Measurements from ENCODE around the gene PKP3. TPM values are rescaled to one million over a fixed set of nuclear protein-coding genes. Genes with fewer than 3 reads are reported as not detected.
"Not testable (repeated sequence)": the region's sequence is repeated elsewhere in the genome, so short reads cannot be mapped to it uniquely, and the experiment has no call there.

Gene PKP3
- total RNA-seq, 1 donor from 2014 or later: 65.7 TPM

DNA sequence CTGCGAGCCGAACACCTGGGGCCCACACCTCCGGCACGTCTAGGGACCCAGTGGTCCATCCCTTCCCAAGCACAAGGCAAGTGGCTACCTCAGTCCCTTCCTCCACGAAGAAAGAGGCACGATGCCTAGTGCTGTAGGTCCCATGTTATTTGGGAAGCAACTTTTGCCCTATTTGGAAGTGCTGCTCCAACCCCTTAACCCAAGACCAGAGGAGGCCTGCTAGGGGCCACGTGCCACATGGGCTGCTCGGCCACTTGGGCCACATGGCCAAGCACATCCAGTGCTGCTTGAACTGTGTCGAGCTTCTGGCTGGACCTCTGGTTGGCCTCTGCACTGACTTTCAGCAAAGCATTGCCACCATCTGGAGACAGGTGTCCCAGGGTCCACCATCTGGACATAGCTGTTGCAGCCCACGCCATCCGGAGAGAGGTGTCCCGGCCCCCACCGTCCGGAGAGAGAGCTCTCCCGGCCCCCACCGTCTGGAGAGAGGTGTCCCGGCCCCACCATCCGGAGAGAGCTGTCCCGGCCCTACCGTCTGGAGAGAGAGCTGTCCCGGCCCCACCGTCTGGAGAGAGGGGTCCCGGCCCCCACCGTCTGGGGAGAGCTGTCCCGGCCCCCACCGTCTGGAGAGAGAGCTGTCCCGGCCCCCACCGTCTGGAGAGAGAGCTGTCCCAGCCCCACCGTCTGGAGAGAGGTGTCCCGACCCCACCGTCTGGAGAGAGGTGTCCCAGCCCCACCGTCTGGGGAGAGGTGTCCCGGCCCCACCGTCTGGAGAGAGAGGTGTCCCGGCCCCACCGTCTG lies 31.2 kb upstream of the PKP3 start:
- Mint-ChIP-seq H3K4me1 (peaks cover under 1% of the 10 kb centered on the region), H3K9me3 (peaks cover 6% of the 10 kb centered on the region), H3K27me3 (ENCODE audit: low read depth) (peaks cover 10% of the 10 kb centered on the region), H3K4me3 (no peak overlapping the region), H3K36me3 (no peaks in the 10 kb centered on the region), H3K27ac (no peak overlapping the region)
- TF ChIP-seq, protein P1, sequence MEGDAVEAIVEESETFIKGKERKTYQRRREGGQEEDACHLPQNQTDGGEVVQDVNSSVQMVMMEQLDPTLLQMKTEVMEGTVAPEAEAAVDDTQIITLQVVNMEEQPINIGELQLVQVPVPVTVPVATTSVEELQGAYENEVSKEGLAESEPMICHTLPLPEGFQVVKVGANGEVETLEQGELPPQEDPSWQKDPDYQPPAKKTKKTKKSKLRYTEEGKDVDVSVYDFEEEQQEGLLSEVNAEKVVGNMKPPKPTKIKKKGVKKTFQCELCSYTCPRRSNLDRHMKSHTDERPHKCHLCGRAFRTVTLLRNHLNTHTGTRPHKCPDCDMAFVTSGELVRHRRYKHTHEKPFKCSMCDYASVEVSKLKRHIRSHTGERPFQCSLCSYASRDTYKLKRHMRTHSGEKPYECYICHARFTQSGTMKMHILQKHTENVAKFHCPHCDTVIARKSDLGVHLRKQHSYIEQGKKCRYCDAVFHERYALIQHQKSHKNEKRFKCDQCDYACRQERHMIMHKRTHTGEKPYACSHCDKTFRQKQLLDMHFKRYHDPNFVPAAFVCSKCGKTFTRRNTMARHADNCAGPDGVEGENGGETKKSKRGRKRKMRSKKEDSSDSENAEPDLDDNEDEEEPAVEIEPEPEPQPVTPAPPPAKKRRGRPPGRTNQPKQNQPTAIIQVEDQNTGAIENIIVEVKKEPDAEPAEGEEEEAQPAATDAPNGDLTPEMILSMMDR (IDR thresholded peaks at IDR 0.05; ENCODE audit: unreplicated experiment): no peak
- DNase-seq (ENCODE audit: low spot score in 2 of 2, unreplicated experiment in 2 of 2): no peak

DNA sequence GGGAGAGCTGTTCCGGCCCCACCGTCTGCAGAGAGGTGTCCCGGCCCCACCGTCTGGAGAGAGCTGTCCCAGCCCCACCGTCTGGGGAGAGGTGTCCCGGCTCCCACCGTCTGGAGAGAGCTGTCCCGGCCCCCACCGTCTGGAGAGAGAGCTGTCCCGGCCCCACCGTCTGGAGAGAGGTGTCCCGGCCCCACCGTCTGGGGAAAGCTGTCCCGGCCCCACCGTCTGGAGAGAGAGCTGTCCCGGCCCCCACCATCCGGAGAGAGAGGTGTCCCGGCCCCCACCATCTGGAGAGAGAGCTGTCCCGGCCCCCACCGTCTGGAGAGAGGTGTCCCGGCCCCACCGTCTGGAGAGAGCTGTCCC lies 30.6 kb upstream of the PKP3 start:
- H3K4me3 Mint-ChIP-seq; H3K9me3 Mint-ChIP-seq; DNase-seq (ENCODE audit: low spot score in 2 of 2, unreplicated experiment in 2 of 2); H3K27me3 Mint-ChIP-seq (ENCODE audit: low read depth); H3K4me1 Mint-ChIP-seq; H3K36me3 Mint-ChIP-seq; H3K27ac Mint-ChIP-seq: not testable (repeated sequence)

DNA sequence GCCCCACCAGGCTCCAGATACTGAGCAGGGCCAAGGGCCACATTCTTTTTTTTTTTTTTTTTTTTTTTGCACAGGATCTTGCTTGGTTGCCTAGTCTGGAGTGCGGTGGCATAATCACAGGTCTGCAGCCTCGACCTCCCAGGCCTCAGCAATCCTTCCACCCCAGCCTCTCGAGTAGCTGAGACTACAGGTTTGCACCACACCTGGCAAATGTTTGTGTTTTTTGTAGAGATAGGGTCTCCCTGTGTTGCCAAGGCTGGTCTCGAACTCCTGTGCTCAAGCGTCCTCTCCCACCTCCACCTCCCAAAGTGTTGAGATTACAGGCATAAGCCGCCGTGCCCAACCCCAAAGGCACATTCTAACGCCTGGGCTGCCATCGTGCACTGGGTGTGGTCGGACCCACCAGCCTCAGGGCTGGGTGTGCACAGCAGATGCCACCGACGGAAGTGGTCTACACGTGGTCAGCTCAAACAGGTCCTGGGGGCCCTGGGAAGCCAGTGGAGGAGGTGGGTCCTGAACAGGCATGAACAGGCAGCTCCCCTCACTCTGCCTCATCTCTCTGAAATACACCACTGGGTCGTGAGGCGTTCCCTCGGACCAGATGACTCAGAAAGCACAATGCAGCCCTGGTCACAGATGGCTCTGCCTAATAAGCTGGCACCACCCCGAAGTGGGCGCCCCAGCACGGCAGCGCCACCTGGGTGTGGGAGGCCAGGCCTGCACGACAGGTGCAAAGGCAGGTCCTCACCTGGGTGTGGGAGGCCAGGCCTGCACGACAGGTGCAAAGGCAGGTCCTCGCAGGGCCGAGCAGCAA lies 29.9 kb upstream of the PKP3 start:
- TF ChIP-seq, protein P1 (IDR thresholded peaks at IDR 0.05; ENCODE audit: unreplicated experiment): peak; percentile 59
- no peaks in the 10 kb centered on the region for H3K36me3 Mint-ChIP-seq
- peaks cover 6% of the 10 kb centered on the region for H3K9me3 Mint-ChIP-seq
- H3K27ac Mint-ChIP-seq: no peak overlapping the region
- H3K27me3 Mint-ChIP-seq (ENCODE audit: low read depth): peaks cover 10% of the 10 kb centered on the region
- H3K4me3 Mint-ChIP-seq: no peak overlapping the region
- H3K4me1 Mint-ChIP-seq: peaks cover 9% of the 10 kb centered on the region
- no peak for DNase-seq (ENCODE audit: low spot score in 2 of 2, unreplicated experiment in 2 of 2)

DNA sequence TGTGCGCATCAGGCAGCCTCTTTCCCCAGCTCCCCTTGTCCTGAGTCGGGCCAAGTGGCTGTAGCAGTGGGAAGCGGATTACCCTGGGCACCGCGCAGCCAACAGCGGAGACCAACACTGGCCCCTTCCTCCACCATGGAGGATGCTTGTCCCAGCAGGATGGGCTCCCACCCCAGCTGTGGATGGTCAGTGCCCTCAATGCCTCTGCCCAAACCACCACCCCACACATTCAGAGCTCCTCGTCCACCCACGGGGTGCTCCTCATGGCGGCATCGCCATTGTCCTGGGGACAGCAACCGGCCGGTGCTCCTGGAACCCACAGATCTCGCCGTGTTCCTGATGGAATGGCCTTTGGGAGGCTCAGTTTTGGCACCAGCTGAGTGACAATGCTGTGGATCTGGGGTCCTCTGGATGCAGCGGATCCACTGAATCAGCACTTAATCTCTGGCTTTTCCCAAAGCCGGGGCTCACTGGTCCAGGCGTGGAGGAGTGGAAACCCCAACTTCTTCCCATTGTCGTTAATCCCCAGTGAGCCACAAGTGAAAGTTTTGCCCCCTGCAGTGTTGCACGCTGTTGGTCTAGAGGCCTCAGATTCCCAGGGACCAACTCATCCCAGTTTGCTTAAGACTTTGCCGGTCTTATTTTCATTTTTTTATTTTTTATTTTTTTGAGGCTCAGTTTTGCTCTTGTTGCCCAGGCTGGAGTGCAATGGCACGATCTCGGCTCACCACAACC lies 28.9 kb upstream of the PKP3 start:
- TF ChIP-seq, protein P1 (IDR thresholded peaks at IDR 0.05; ENCODE audit: unreplicated experiment): no peak
- DNase-seq (ENCODE audit: low spot score in 2 of 2, unreplicated experiment in 2 of 2): no peak
- H3K36me3 Mint-ChIP-seq: no peaks in the 10 kb centered on the region
- no peak overlapping the region for H3K27ac Mint-ChIP-seq
- peaks cover 9% of the 10 kb centered on the region for H3K4me1 Mint-ChIP-seq
- H3K4me3 Mint-ChIP-seq: no peak overlapping the region
- H3K27me3 Mint-ChIP-seq (ENCODE audit: low read depth): peaks cover 8% of the 10 kb centered on the region
- H3K9me3 Mint-ChIP-seq: peaks cover 6% of the 10 kb centered on the region

DNA sequence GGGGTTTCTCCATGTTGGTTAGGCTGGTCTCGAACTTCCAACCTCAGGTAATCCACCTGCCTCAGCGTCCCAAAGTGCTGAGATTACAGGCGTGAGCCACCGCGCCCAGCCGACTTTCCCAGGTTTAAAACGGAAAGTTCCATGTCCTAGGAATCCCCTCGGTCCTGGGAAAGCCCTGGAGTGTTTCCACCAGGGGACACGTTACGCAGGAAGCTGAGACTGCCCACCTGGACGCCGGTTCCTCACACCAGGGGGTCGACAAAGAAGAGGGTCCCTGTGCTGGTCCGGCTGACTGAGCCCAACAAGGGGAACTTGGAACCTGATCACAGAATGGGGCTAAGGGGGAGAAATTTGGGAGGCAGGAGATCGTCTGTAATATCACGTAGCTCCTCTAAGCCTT lies 28.2 kb upstream of the PKP3 start:
- Mint-ChIP-seq H3K36me3 (no peaks in the 10 kb centered on the region), H3K27me3 (ENCODE audit: low read depth) (peaks cover 8% of the 10 kb centered on the region), H3K4me1 (peaks cover 15% of the 10 kb centered on the region), H3K27ac (no peak overlapping the region), H3K4me3 (no peak overlapping the region), H3K9me3 (peaks cover 6% of the 10 kb centered on the region)
- TF ChIP-seq, protein P1 (IDR thresholded peaks at IDR 0.05; ENCODE audit: unreplicated experiment): no peak
- no peak for DNase-seq (ENCODE audit: low spot score in 2 of 2, unreplicated experiment in 2 of 2)

All from mesothelial cell of epicardium (in vitro differentiated cells).